ENCODE measurements around the gene FOXP2. TPM values are rescaled to one million over a fixed set of nuclear protein-coding genes. Genes with fewer than 3 reads are reported as not detected.
A peak's percentile ranks its signal among the peaks of the same experiment; 100 is the strongest.

FOXP2 gene
- total and polyA plus RNA-seq, 4 donors = 15.6 to 27.5 (median 17.8) TPM

- no peak overlapping the region for H3K4me3 ChIP-seq (ENCODE audit: low read depth, low read length)
- no peaks in the 10 kb centered on the region for H3K36me3 ChIP-seq (ENCODE audit: control insufficient read depth, insufficient read depth, low read length)
- no peaks in the 10 kb centered on the region for H3K27me3 ChIP-seq (ENCODE audit: control insufficient read depth, insufficient read depth, low read length)
- no peak overlapping the region for H3K27ac ChIP-seq (ENCODE audit: low read depth, low read length)
- no peaks in the 10 kb centered on the region for H3K9me3 ChIP-seq (ENCODE audit: control insufficient read depth, insufficient read depth, low read length)
- 83% methylated on average over 3 of the region's 5 CpGs for WGBS (ENCODE audit: insufficient coverage)
- no peaks in the 10 kb centered on the region for H3K4me1 ChIP-seq (ENCODE audit: control insufficient read depth, insufficient read depth, low read length)
- no peak for DNase-seq (ENCODE audit: low read depth in 4 of 6, low spot score in 6 of 6)
Observed at GRCh38 chr7:114710499-114710898, 295.9 kb downstream of the FOXP2 start.

DNA sequence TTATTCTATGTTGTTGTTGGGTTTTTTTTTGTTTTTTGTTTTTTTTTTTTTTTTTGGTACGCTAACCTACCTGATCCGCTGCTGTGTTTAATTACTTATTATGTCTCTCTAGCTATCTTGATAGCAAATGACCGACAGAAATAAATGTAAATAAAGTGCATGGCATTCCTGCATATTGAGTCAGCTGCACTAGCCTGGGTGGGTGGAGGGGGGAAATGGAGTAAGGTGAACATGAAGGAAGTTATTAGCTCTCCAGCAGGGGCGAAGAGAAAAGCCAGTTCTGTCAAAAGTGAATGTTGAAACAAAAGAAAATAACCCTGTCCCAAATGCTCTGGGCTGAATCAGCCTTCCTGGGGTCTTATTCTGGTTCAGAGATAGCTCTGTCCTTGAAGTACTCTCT is 296.6 kb downstream of the FOXP2 start:
- no peak overlapping the region for H3K4me3 ChIP-seq (ENCODE audit: low read depth, low read length)
- WGBS (ENCODE audit: insufficient coverage) = 80% methylated on average over 1 of the region's 4 CpGs

GRCh38 chr7:114715907-114716306 is 301.3 kb downstream of the FOXP2 start:
- Histone ChIP-seq H3K4me3 (ENCODE audit: low read depth, low read length) (no peak overlapping the region), H3K36me3 (ENCODE audit: control insufficient read depth, insufficient read depth, low read length) (no peaks in the 10 kb centered on the region), H3K27ac (ENCODE audit: low read depth, low read length) (no peak overlapping the region), H3K4me1 (ENCODE audit: control insufficient read depth, insufficient read depth, low read length) (no peaks in the 10 kb centered on the region), H3K27me3 (ENCODE audit: control insufficient read depth, insufficient read depth, low read length) (no peaks in the 10 kb centered on the region), H3K9me3 (ENCODE audit: control insufficient read depth, insufficient read depth, low read length) (no peaks in the 10 kb centered on the region)
- DNase-seq (ENCODE audit: low read depth in 4 of 6, low spot score in 6 of 6) = no peak
- no CpG with 5 or more reads among the region's 3 CpGs for WGBS (ENCODE audit: insufficient coverage)

More for the DNA sequence above, 296.6 kb downstream of the FOXP2 start:
- Histone ChIP-seq H3K4me1 (ENCODE audit: control insufficient read depth, insufficient read depth, low read length) (no peaks in the 10 kb centered on the region), H3K9me3 (ENCODE audit: control insufficient read depth, insufficient read depth, low read length) (no peaks in the 10 kb centered on the region), H3K27me3 (ENCODE audit: control insufficient read depth, insufficient read depth, low read length) (no peaks in the 10 kb centered on the region), H3K27ac (ENCODE audit: low read depth, low read length) (no peak overlapping the region), H3K36me3 (ENCODE audit: control insufficient read depth, insufficient read depth, low read length) (no peaks in the 10 kb centered on the region)
- DNase-seq (ENCODE audit: low read depth in 4 of 6, low spot score in 6 of 6) = no peak

- Histone ChIP-seq H3K36me3 (ENCODE audit: control insufficient read depth, insufficient read depth, low read length) (no peaks in the 10 kb centered on the region), H3K4me3 (ENCODE audit: low read depth, low read length) (no peak overlapping the region), H3K27me3 (ENCODE audit: control insufficient read depth, insufficient read depth, low read length) (no peaks in the 10 kb centered on the region), H3K4me1 (ENCODE audit: control insufficient read depth, insufficient read depth, low read length) (no peaks in the 10 kb centered on the region), H3K27ac (ENCODE audit: low read depth, low read length) (no peak overlapping the region), H3K9me3 (ENCODE audit: control insufficient read depth, insufficient read depth, low read length) (no peaks in the 10 kb centered on the region)
- DNase-seq (ENCODE audit: low read depth in 4 of 6, low spot score in 6 of 6) = no peak
- no CpG with 5 or more reads among the region's 3 CpGs for WGBS (ENCODE audit: insufficient coverage)
Observed at GRCh38 chr7:114718861-114719260, 304.2 kb downstream of the FOXP2 start.

DNA sequence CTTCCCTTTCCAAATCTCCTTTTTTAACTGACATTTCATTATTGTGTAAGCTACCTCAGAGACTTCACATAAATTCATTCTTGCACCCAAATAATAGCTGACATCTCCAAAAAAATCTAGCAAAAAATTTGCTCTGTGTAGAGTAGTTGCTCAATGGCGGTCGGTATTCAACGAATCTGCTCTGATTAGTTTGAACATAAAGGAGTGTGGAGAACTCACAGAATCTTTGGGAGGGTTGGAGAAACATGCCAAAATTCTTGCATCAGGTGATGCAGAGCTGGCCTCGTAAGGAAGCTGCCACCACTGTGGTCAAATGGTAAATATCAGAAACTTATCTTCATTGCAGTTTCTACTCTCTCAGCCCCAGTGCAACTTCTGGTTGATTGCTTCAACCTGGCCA is 306.1 kb downstream of the FOXP2 start:
- no peaks in the 10 kb centered on the region for H3K9me3 ChIP-seq (ENCODE audit: control insufficient read depth, insufficient read depth, low read length)
- H3K4me3 ChIP-seq (ENCODE audit: low read depth, low read length) = no peak overlapping the region
- H3K27me3 ChIP-seq (ENCODE audit: control insufficient read depth, insufficient read depth, low read length) = no peaks in the 10 kb centered on the region
- 76% methylated on average over 3 of the region's 4 CpGs for WGBS (ENCODE audit: insufficient coverage)
- H3K36me3 ChIP-seq (ENCODE audit: control insufficient read depth, insufficient read depth, low read length) = no peaks in the 10 kb centered on the region
- H3K27ac ChIP-seq (ENCODE audit: low read depth, low read length) = no peak overlapping the region
- no peak for DNase-seq (ENCODE audit: low read depth in 4 of 6, low spot score in 6 of 6)
- H3K4me1 ChIP-seq (ENCODE audit: control insufficient read depth, insufficient read depth, low read length) = no peaks in the 10 kb centered on the region

GRCh38 chr7:114722562-114722961 is 307.9 kb downstream of the FOXP2 start:
- Histone ChIP-seq H3K4me3 (ENCODE audit: low read depth, low read length) (no peak overlapping the region), H3K27ac (ENCODE audit: low read depth, low read length) (no peak overlapping the region), H3K4me1 (ENCODE audit: control insufficient read depth, insufficient read depth, low read length) (no peaks in the 10 kb centered on the region), H3K27me3 (ENCODE audit: control insufficient read depth, insufficient read depth, low read length) (no peaks in the 10 kb centered on the region), H3K9me3 (ENCODE audit: control insufficient read depth, insufficient read depth, low read length) (no peaks in the 10 kb centered on the region), H3K36me3 (ENCODE audit: control insufficient read depth, insufficient read depth, low read length) (no peaks in the 10 kb centered on the region)
- no peak for DNase-seq (ENCODE audit: low read depth in 4 of 6, low spot score in 6 of 6)

GRCh38 chr7:114723308-114723707 is 308.7 kb downstream of the FOXP2 start:
- no peak overlapping the region for H3K4me3 ChIP-seq (ENCODE audit: low read depth, low read length)
- no CpG with 5 or more reads among the region's 1 CpG for WGBS (ENCODE audit: insufficient coverage)
- H3K27ac ChIP-seq (ENCODE audit: low read depth, low read length) = no peak overlapping the region
- H3K36me3 ChIP-seq (ENCODE audit: control insufficient read depth, insufficient read depth, low read length) = no peaks in the 10 kb centered on the region
- no peaks in the 10 kb centered on the region for H3K4me1 ChIP-seq (ENCODE audit: control insufficient read depth, insufficient read depth, low read length)
- H3K9me3 ChIP-seq (ENCODE audit: control insufficient read depth, insufficient read depth, low read length) = no peaks in the 10 kb centered on the region
- no peak for DNase-seq (ENCODE audit: low read depth in 4 of 6, low spot score in 6 of 6)
- H3K27me3 ChIP-seq (ENCODE audit: control insufficient read depth, insufficient read depth, low read length) = no peaks in the 10 kb centered on the region

DNA sequence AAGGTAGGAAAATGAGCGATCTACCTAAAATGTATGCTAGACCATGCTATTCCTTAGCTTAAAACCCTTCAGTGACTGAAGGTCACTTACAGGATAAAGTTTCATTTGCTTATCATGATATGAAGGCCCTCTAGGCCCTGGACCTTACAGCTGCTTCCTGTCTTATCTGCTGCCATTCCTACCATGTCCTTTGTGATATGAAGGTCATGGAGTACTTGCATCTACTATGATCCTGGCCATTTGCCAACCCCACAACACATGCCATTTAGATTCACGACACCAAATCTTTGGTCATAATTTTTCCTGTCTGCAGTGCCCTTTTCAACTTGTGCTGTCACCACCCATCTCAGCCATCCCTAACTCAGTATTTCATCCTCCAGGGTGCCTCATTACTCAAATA is 325.5 kb downstream of the FOXP2 start:
- no peaks in the 10 kb centered on the region for H3K27me3 ChIP-seq (ENCODE audit: control insufficient read depth, insufficient read depth, low read length)
- 57% methylated on average over 1 of the region's 2 CpGs for WGBS (ENCODE audit: insufficient coverage)
- no peak overlapping the region for H3K4me3 ChIP-seq (ENCODE audit: low read depth, low read length)
- DNase-seq (ENCODE audit: low read depth in 4 of 6, low spot score in 6 of 6) = no peak
- no peaks in the 10 kb centered on the region for H3K9me3 ChIP-seq (ENCODE audit: control insufficient read depth, insufficient read depth, low read length)
- no peaks in the 10 kb centered on the region for H3K4me1 ChIP-seq (ENCODE audit: control insufficient read depth, insufficient read depth, low read length)
- H3K36me3 ChIP-seq (ENCODE audit: control insufficient read depth, insufficient read depth, low read length) = no peaks in the 10 kb centered on the region
- no peak overlapping the region for H3K27ac ChIP-seq (ENCODE audit: low read depth, low read length)

GRCh38 chr7:114740941-114741340 is 326.3 kb downstream of the FOXP2 start:
- peak in 2 of 6 donors; percentile 66 to 72 for DNase-seq (ENCODE audit: low read depth in 4 of 6, low spot score in 6 of 6)
- H3K27me3 ChIP-seq (ENCODE audit: control insufficient read depth, insufficient read depth, low read length) = no peaks in the 10 kb centered on the region
- no peak overlapping the region for H3K27ac ChIP-seq (ENCODE audit: low read depth, low read length)
- no peaks in the 10 kb centered on the region for H3K36me3 ChIP-seq (ENCODE audit: control insufficient read depth, insufficient read depth, low read length)
- no peaks in the 10 kb centered on the region for H3K9me3 ChIP-seq (ENCODE audit: control insufficient read depth, insufficient read depth, low read length)
- no peak overlapping the region for H3K4me3 ChIP-seq (ENCODE audit: low read depth, low read length)
- WGBS (ENCODE audit: insufficient coverage) = 54% methylated on average over 5 of the region's 7 CpGs
- H3K4me1 ChIP-seq (ENCODE audit: control insufficient read depth, insufficient read depth, low read length) = no peaks in the 10 kb centered on the region

GRCh38 chr7:114741911-114742310 is 327.3 kb downstream of the FOXP2 start:
- peak in 1 of 6 donors; percentile 41 for DNase-seq (ENCODE audit: low read depth in 4 of 6, low spot score in 6 of 6)
- Histone ChIP-seq H3K27me3 (ENCODE audit: control insufficient read depth, insufficient read depth, low read length) (no peaks in the 10 kb centered on the region), H3K27ac (ENCODE audit: low read depth, low read length) (no peak overlapping the region), H3K9me3 (ENCODE audit: control insufficient read depth, insufficient read depth, low read length) (no peaks in the 10 kb centered on the region), H3K36me3 (ENCODE audit: control insufficient read depth, insufficient read depth, low read length) (no peaks in the 10 kb centered on the region), H3K4me1 (ENCODE audit: control insufficient read depth, insufficient read depth, low read length) (no peaks in the 10 kb centered on the region), H3K4me3 (ENCODE audit: low read depth, low read length) (no peak overlapping the region)
- no CpG with 5 or more reads among the region's 1 CpG for WGBS (ENCODE audit: insufficient coverage)

Data from spinal cord (tissue), 10 donors.